Thymus (tissue), 11 donors: ENCODE results near the gene NXN. TPM values are rescaled to one million over a fixed set of nuclear protein-coding genes. Genes with fewer than 3 reads are reported as not detected.
A peak's percentile ranks its signal among the peaks of the same experiment; 100 is the strongest.
"Not testable (repeated sequence)": the region's sequence is repeated elsewhere in the genome, so short reads cannot be mapped to it uniquely, and the experiment has no call there.

Source experiments
- DNase-seq, 9 donors: peaks; one replicate each; pipeline ENCODE4 v3.0.0-alpha.2; 2013; ENCODE audit warnings: low spot score in 9 of 9, low read depth in 6 of 9, missing footprints in 1 of 9
- H3K27ac ChIP-seq, 2 donors: one replicate each; pipeline ENCODE4 v1.5.1; 2013; ENCODE audit warnings: control low read depth in 1 of 2, low read depth in 1 of 2, low read length in 1 of 2, mild to moderate bottlenecking in 1 of 2, moderate library complexity in 1 of 2
- H3K27me3 ChIP-seq, 2 donors: one replicate each; pipeline ENCODE4 v1.5.1; 2013; ENCODE audit warnings: low read length in 1 of 2; ENCODE audit not compliant: control insufficient read depth in 2 of 2, insufficient read depth in 1 of 2
- H3K36me3 ChIP-seq, 2 donors: one replicate each; pipeline ENCODE4 v1.5.1; 2013; ENCODE audit warnings: low read length in 1 of 2, mild to moderate bottlenecking in 1 of 2, moderate library complexity in 1 of 2; ENCODE audit not compliant: control insufficient read depth in 2 of 2, insufficient read depth in 2 of 2
- H3K4me1 ChIP-seq, 2 donors: one replicate each; pipeline ENCODE4 v1.5.1; 2013; ENCODE audit warnings: low read length in 2 of 2; ENCODE audit not compliant: control insufficient read depth in 2 of 2, insufficient read depth in 2 of 2
- H3K4me3 ChIP-seq, 2 donors: one replicate each; pipeline ENCODE4 v1.5.1; 2013; ENCODE audit warnings: low read length in 2 of 2, control low read depth in 1 of 2, mild to moderate bottlenecking in 1 of 2
- H3K9me3 ChIP-seq, 2 donors: one replicate each; pipeline ENCODE4 v1.5.1; 2013; ENCODE audit warnings: low read length in 1 of 2, mild to moderate bottlenecking in 1 of 2; ENCODE audit not compliant: control insufficient read depth in 2 of 2, insufficient read depth in 1 of 2
- WGBS: extraction: QIAGEN DNeasy Blood & Tissue Kit; methylation state at CpG from one replicate; pipeline ENCODE4 v1.1.7; 2013; 5-methylcytosine and 5-hydroxymethylcytosine counted together
- polyA plus RNA-seq: library from polyadenylated mRNA; stranded (reverse); fragments of 200-250 nt; gene quantifications from one replicate; pipeline ENCODE4 v1.2.3, GENCODE V29; 2013
- total RNA-seq: library from RNA; stranded (reverse); fragments of 120-200 nt; gene quantifications from one replicate; pipeline ENCODE4 v1.2.4, GENCODE V29; 2013
- donor health status: healthy.

Gene NXN
- total and polyA plus RNA-seq, 2 donors: 16.8 to 25.7 TPM

DNA sequence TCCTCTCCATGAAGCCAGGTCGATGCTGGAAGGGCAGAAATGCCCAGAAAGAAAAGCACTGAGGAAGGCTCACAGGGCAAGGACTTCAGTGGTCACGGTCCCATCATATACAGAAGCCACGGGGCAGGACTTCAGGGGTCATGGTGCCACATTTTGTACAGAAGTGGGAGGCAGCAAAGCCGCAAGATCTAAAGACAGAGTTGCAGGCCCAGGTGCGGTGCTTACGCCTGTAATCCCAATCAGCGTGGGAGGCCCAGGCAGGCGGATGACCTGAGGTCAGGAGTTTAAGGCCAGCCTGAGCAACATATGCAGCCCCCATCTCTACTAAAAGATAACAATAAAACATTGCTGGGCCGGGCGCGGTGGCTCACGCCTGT, 96.0 kb downstream of the NXN start:
- Histone ChIP-seq H3K36me3 (no peaks in the 10 kb centered on the region), H3K4me1 (peaks cover 0 to 10% of the 10 kb centered on the region in 2 donors), H3K27ac (peak overlapping the region in 1 of 2 donors; percentile 62), H3K27me3 (peaks cover 0 to 2% of the 10 kb centered on the region in 2 donors), H3K4me3 (no peak overlapping the region), H3K9me3 (no peaks in the 10 kb centered on the region)
- 94% methylated on average over 12 of the region's 12 CpGs for WGBS
- no peak for DNase-seq

DNA sequence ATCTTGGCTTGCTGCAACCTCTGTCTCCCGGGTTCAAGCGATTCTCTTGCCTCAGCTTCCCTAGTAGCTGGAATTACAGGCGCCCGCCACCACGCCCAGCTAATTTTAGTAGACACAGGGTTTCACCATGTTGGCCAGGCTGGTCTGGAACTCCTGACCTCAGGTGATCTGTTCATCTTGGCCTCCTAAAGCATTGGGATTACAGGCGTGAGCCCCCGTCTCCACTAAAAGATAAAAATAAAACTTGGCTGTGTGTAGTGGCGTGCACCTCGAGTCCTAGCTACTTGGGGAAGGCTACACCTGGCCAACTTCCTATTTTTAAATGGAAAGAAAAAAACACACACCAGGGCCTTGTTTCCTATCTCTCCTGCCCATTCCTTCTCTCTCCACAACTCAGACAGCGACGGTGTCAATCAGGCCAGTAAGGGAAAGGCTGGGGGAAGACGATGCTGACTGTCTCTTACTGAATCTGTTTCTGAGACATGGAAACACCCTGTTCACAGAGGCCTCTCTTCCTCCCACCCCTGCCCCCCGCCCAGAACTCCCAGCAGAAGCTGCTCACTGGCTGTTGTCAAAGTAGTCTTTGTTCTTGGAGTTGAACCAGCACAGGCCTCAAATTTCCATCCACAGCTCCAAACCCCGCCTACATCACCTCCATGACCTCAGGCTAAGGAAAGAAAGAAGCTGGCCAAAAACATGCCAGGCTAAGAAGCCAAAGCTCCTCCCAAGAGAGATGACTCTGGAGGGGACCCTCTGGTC, 96.6 kb downstream of the NXN start:
- Histone ChIP-seq H3K4me1 (peaks cover 0 to 11% of the 10 kb centered on the region in 2 donors), H3K4me3 (no peak overlapping the region), H3K27ac (peak overlapping the region; percentile 53 to 62), H3K36me3 (no peaks in the 10 kb centered on the region), H3K27me3 (peaks cover 0 to 2% of the 10 kb centered on the region in 2 donors), H3K9me3 (no peaks in the 10 kb centered on the region)
- no peak for DNase-seq
- WGBS: 61% methylated on average over 14 of the region's 14 CpGs

DNA sequence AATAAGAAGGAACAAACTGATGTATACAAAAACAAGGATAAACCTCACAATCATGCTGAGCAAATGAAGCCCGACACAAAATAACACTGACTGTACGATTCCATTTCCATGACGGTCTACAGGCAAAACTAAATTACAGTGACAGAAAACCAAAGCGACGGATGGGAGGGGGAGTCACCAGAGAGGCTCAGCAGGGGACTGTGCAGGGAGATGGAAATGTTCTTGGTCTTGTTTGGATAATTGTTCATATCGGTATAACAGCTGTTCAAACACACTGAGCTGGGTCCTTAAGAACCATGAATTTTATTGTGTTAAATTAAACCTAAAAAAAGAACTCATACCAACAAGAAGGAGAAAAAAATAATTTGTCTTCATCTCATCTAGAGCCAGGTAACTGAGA, 97.8 kb downstream of the NXN start:
- no peak overlapping the region for H3K4me3 ChIP-seq
- H3K4me1 ChIP-seq: peaks cover 0 to 13% of the 10 kb centered on the region in 2 donors
- no peaks in the 10 kb centered on the region for H3K9me3 ChIP-seq
- H3K27ac ChIP-seq: no peak overlapping the region
- DNase-seq: no peak
- H3K27me3 ChIP-seq: peaks cover 0 to 2% of the 10 kb centered on the region in 2 donors
- WGBS: 93% methylated on average over 6 of the region's 6 CpGs
- no peaks in the 10 kb centered on the region for H3K36me3 ChIP-seq

DNA sequence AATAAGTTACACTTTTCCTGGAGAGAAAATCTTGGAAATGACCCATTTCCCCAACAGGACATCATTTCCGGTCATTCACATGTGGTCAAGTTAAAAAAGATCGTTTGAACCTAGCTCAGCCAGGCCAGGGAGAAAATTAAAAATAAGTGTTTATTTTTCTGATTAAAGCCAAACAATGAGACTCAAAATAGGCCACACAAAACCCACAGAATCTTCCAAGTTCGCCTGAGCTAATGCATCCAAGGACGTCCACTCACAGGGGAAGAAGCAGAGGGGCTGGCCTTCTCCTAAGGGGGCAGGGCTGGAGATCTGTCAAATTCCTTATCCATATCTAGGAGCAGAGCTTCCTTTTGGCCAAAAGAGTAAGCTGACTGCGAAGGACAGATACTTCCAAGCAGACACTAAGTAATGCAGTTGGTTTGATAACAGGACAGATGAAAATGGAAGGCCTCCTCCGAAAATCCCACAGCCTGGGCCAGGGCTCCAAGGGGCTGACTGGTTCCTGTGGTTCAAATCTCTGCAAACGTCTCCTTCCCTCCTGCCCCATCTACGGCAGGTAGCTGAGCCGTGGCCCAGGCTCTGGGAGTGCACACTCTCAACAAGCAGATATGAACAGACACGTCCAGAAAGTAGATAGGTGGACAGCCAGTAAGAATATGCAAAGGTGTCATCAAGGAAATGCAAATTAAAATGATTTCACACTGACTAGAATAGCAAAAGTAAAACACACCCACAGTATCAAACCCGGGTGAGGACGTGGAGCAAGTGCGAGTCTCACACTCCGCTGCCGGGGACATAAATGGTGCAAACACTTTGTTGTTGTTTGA, 98.9 kb downstream of the NXN start:
- 93% methylated on average over 15 of the region's 15 CpGs for WGBS
- Histone ChIP-seq H3K36me3 (no peaks in the 10 kb centered on the region), H3K4me3 (no peak overlapping the region), H3K27ac (peak overlapping the region; percentile 25 to 77), H3K27me3 (peaks cover 0 to 2% of the 10 kb centered on the region in 2 donors), H3K4me1 (peaks cover 0 to 13% of the 10 kb centered on the region in 2 donors), H3K9me3 (no peaks in the 10 kb centered on the region)
- no peak for DNase-seq

DNA sequence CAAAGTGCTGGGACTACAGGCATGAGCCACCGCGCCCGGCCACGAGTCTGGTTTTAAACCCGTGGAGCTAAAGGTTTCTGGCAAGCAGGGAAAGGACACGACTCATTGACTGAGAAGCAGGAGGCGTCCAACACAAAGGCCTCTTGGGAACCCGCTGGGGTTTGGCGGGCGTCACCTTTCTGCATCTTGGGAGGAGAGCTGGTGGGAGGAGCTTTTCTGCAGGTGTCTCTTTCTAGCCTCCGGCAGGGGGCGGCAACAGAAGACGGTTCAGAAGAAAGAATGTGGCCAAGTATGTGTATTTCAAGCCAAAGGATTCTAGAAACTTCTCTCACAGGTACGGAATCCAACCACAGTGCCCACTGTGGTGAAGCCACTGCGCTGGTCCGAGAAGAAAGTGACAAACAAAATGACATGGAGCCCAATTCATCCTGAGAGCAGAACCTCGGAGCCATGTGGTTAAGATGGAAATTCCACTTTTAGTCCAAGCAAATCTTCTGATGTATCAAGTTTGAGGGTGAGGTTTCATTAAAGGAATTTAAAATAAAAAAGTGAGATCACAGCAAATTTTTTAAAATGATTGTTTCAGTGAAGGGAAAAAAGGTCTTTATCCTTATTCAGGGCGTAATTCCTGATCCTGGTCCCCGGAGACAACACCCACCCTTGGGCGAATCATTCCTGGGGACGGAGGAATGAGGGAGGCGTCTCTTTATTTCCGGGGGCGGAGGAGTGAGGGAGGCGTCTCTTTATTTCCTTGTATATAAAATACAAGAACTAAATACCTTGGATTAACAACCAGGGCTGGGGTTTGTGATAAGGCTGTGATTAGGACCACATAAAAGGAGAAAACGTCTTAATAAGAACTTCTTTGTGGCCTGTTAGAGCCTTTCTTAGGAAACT, 99.8 kb downstream of the NXN start:
- peak; percentile 38 to 83 (median 63) for DNase-seq
- Histone ChIP-seq H3K9me3 (no peaks in the 10 kb centered on the region), H3K36me3 (no peaks in the 10 kb centered on the region), H3K4me1 (peaks cover 0 to 13% of the 10 kb centered on the region in 2 donors), H3K4me3 (no peak overlapping the region), H3K27ac (peak overlapping the region; percentile 40 to 77), H3K27me3 (peaks cover 0 to 2% of the 10 kb centered on the region in 2 donors)
- WGBS: 47% methylated on average over 26 of the region's 26 CpGs

DNA sequence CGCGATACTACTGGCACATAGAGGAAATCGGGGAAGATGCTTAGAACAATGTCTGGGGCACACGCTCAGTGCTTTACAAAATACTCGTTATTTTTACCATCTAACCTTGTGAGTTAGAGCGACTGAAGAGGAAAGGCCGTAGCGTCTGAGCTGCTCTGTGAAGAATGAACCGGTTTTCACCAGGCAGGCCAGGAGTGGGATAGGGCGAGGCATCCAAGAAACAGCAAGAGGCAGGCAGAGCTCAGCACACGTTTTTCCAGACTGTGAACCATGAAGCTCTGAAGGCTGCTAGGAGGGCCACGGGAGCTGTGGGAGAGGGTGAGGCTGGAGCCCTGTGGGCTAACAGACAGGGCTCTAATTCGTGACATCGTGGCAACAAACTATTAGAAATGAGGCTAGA, 101.9 kb downstream of the NXN start:
- no peak for DNase-seq
- Histone ChIP-seq H3K27me3 (peaks cover 0 to 2% of the 10 kb centered on the region in 2 donors), H3K4me1 (peaks cover 0 to 9% of the 10 kb centered on the region in 2 donors), H3K9me3 (no peaks in the 10 kb centered on the region), H3K4me3 (no peak overlapping the region), H3K27ac (peak overlapping the region in 1 of 2 donors; percentile 47), H3K36me3 (no peaks in the 10 kb centered on the region)
- 86% methylated on average over 14 of the region's 14 CpGs for WGBS

DNA sequence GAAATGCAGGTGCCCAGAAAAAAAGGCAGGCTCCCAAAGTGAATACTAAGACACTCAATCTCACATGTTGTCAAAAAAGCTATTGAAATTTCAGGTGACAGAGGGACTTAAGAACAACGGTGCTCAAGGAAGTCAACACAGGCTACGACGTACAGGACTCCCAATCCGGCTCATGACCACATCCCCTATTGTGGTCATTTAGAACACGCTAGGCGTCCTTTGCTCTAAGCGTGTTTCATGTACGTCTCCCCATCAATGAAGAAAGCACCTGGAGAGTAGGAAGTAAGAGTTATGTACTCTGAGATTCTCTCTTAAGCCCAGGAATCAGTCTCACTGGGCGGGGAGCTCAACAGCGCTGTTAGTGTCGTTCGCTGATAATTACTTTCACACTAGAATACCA, 103.3 kb downstream of the NXN start:
- Histone ChIP-seq H3K27ac (no peak overlapping the region), H3K4me3 (no peak overlapping the region), H3K4me1 (peaks cover 0 to 9% of the 10 kb centered on the region in 2 donors), H3K27me3 (peaks cover 0 to 2% of the 10 kb centered on the region in 2 donors), H3K9me3 (no peaks in the 10 kb centered on the region), H3K36me3 (no peaks in the 10 kb centered on the region)
- DNase-seq: peak in 2 of 9 donors; percentile 13 to 37
- 23% methylated on average over 12 of the region's 12 CpGs for WGBS

DNA sequence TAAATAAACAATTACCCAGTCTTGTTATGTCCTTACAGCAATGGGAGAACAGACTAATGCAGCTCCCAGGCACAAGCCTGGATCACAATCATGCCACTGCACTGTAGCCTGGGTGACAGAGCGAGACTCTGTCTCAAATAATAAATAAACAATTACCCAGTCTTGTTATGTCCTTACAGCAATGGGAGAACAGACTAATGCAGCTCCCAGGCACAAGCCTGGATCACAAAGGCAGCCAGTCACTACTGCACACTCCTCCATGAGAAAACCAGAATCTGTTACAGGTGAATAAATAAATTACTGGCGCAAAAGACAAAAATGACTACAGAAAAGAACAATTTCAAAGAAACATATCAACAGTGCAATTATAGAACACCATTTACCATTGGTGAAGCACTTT, 105.0 kb downstream of the NXN start:
- H3K27ac ChIP-seq, H3K4me3 ChIP-seq, H3K9me3 ChIP-seq, H3K4me1 ChIP-seq, DNase-seq, H3K27me3 ChIP-seq, H3K36me3 ChIP-seq: not testable (repeated sequence)
- 98% methylated on average over 2 of the region's 2 CpGs for WGBS
